GM18870 (cell line): ENCODE data around the gene BUB1.
A peak's percentile ranks its signal among the peaks of the same experiment; 100 is the strongest.
"Not testable (repeated sequence)": the region's sequence is repeated elsewhere in the genome, so short reads cannot be mapped to it uniquely, and the experiment has no call there.

Experiments used
- ATAC-seq: cut with Tn5 transposase; IDR thresholded peaks from one replicate; pipeline ENCODE4 v1.9.1; 2021; ENCODE audit warnings: moderate library complexity; ENCODE audit not compliant: unreplicated experiment

BUB1 gene

GRCh38 chr2:110691612-110692258 is 13.9 kb upstream of the BUB1 start:
- ATAC-seq: no peak

- ATAC-seq: no peak
Observed at GRCh38 chr2:110690083-110690965, 12.5 kb upstream of the BUB1 start.

- no peak for ATAC-seq
Observed at GRCh38 chr2:110688594-110689091, 10.8 kb upstream of the BUB1 start.

GRCh38 chr2:110687775-110688484 is 10.1 kb upstream of the BUB1 start:
- not testable (repeated sequence) for ATAC-seq

GRCh38 chr2:110682872-110683271 is 5.0 kb upstream of the BUB1 start:
- ATAC-seq: no peak

- no peak for ATAC-seq
Observed at GRCh38 chr2:110682267-110682666, 4.4 kb upstream of the BUB1 start.

GRCh38 chr2:110680709-110681108 is 2.8 kb upstream of the BUB1 start:
- ATAC-seq: no peak

GRCh38 chr2:110679865-110680264 is 2.0 kb upstream of the BUB1 start:
- ATAC-seq: no peak

- no peak for ATAC-seq
Observed at GRCh38 chr2:110679337-110679707, 1.5 kb upstream of the BUB1 start.

- ATAC-seq: no peak
Observed at GRCh38 chr2:110678457-110679336, 834 bp upstream of the BUB1 start.

GRCh38 chr2:110677080-110677479 is 783 bp downstream of the BUB1 start:
- no peak for ATAC-seq

- ATAC-seq: peak; percentile 2
Observed at GRCh38 chr2:110675679-110676078, 2.2 kb downstream of the BUB1 start.

- ATAC-seq: peak; percentile 94
Observed at GRCh38 chr2:110674620-110675555, 3.0 kb downstream of the BUB1 start.

GRCh38 chr2:110673201-110673600 is 4.7 kb downstream of the BUB1 start:
- ATAC-seq: no peak

GRCh38 chr2:110670826-110671225 is 7.0 kb downstream of the BUB1 start:
- no peak for ATAC-seq

GRCh38 chr2:110669079-110669478 is 8.8 kb downstream of the BUB1 start:
- no peak for ATAC-seq

- no peak for ATAC-seq
Observed at GRCh38 chr2:110667071-110667470, 10.8 kb downstream of the BUB1 start.

GRCh38 chr2:110664135-110664534 is 13.7 kb downstream of the BUB1 start:
- ATAC-seq: no peak

- ATAC-seq: no peak
Observed at GRCh38 chr2:110662560-110662959, 15.3 kb downstream of the BUB1 start.
